ENCODE results near the gene ROBO1.
"Not testable (repeated sequence)": the region's sequence is repeated elsewhere in the genome, so short reads cannot be mapped to it uniquely, and the experiment has no call there.

The ROBO1 gene

DNA sequence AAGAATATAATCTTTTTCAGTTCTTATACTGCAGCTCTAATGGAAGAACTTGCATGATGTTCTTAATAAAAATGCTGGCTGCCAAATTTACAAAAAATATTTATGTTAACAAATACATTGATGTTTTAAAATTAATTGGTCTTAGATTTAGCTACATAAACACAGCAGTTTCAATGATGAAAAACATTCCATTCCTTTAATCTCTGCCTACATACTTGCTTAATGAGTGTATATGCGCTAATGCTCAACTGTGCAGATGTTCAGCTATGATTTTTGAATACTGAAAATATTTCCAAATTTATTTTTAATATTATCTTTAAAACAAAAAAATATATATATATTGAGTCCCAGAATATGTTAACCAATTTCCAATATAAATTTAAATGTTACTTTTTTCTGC, 867.4 kb downstream of the ROBO1 start:
- no peak for DNase-seq

- no peak for DNase-seq
These were observed 872.3 kb downstream of the ROBO1 start for GRCh38 chr3:78895528-78895927.

DNA sequence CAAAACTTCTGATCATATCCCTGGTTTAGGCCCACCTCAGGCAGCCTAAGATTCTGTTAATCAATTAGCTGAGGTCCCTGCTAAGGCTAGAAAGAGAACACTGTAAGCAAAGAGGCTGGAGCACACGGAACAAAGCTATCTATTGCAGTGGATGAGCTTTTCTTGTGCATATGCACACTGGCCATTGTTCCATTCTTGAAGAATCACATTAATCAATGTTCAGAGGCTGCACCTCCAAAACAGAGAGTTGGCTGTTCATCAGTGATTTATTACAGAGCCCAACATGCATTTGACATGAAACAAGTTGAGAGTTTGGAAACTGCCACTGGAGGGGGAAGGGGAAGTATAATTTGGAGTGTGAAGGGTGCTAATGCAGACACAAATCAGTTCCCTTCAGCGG, 873.0 kb downstream of the ROBO1 start:
- DNase-seq, result no peak

DNA sequence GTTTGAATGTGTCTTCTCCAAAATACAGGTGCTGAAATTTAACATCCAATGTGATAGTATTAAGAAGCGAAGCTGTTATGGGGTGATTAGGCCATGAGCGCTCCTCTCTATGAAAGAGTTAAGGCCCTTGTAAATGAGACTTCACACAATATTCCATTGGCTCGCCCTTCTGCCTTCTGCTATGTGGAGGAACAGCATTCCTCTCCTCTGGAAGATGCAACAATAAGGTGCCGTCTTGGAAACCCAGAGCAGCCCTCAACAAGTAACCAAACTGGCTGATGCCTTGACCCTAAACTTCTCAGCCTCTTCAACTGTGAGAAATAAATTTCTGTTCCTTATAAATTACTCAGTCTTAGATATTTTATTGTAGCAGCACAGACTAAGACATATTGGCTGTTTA, 874.6 kb downstream of the ROBO1 start:
- no peak for DNase-seq

DNA sequence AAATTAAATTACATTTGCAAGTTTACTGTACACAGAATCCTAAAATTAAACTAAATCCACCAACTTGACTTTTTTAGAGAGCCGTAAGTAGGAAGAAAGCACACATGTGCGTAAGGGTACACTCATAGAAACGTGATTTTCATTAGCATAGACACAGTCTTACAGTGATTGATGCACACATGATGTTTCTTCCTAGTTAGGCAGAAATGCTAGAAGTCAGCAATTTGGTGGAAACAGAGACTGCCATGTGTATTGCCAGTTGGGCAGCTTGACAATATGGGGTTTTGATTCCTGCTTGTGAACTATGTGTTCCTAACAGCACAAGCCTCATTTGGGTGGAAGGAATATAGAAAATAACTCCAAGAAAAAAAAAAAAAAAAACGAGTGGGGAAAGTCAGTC, 878.5 kb downstream of the ROBO1 start:
- DNase-seq, result no peak

GRCh38 chr3:78888635-78889034, 879.2 kb downstream of the ROBO1 start:
- no peak for DNase-seq

- no peak for DNase-seq
These were observed 880.2 kb downstream of the ROBO1 start for GRCh38 chr3:78887547-78888011.

DNA sequence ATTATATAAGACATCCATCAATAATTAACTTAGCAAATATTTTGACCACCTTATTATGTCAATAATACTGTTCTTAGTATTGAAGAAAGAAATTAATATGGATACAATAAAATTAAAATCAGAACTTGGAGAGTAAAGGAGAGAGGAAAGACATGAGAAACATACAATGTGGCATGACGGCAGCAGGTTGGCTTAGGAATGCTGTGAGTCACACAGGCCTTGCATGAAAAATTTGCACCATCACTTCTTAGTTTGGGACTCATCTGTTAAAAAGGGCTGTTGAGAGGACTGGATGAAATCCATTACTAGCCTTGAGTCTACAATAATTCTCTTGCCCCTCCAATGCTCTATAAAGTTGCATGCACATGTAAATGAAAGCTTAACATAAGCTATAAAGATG, 880.8 kb downstream of the ROBO1 start:
- DNase-seq, result no peak

- DNase-seq, result not testable (repeated sequence)
These were observed 883.2 kb downstream of the ROBO1 start for GRCh38 chr3:78884567-78884966.

DNA sequence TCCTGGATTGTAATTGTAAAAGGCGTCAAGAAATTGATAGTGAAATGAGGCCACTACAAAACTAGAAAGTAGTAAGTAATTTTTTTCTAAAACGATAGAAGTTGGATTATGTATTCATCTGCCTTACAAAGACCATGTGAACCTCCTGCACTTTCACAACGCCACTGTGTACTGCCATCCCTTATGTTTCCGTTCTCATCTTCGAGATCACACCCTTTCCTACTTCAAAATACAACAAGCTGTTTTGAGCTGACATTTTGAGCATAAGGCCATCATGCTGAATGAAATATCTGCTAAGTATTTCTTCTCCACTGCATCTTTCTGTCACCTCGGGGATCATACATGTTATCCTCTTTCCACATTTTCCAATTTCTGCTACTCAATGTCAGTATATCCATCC, 885.5 kb downstream of the ROBO1 start:
- no peak for DNase-seq

GRCh38 chr3:78881501-78881900, 886.3 kb downstream of the ROBO1 start:
- no peak for DNase-seq

DNA sequence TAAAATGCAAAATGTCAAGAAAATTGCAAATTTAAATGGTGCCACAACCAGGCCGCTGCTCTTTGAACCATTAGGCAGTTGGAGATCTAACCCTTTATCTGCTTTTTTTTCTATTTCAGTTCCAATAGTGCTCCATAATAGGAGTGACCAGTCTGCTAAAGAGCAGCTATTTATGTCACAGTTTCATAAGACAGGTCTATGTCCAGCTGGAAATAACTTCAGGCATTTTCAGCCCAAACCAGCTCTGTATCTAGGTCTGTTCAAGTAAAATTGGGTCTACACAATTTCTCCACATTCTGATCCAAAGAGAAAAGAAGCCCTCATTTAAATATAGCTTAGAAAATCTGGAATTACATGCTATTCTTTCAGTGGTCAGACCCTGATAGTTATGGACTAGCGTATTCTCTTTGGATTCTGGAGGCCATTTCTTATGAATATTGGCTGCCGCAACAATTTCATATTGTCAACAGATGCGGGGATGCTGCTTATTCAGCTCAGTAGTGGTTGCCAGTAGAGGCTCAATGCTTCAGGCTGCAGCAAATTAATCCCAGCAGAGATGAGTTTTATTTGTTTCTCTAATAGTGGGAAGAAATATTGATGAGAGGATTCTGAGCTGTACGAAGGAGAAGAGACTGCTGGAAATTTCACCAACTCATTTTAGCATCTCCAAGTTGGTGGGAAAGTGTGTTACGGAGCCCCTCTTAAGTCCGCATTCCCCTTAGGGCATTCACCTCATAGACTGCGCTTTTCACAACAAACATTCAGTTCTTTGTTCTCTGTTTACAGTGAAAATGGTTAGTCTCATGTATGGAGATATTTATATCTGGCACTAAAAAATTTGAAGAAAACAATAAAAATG, 887.0 kb downstream of the ROBO1 start:
- DNase-seq, result no peak

GRCh38 chr3:78879295-78879860, 888.4 kb downstream of the ROBO1 start:
- peak; percentile 6 for DNase-seq

DNA sequence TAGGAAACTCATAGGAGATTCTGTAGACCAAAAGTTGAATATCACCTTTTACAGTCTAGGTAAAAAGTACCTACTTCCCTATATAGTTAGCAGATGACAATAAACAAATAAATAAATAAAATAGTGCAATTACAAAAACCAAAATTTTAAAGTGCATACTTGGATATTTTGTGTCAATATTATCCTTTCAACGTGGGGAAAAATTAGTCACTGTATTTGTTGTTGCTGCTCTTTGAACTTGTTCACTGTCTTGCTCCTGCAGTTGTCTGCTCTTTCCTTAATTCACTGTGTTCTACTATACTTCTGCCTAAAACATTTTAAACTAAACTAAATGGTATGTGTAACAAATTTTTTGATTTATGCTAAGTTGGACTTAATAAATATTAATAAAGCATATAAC, 889.0 kb downstream of the ROBO1 start:
- no peak for DNase-seq

DNA sequence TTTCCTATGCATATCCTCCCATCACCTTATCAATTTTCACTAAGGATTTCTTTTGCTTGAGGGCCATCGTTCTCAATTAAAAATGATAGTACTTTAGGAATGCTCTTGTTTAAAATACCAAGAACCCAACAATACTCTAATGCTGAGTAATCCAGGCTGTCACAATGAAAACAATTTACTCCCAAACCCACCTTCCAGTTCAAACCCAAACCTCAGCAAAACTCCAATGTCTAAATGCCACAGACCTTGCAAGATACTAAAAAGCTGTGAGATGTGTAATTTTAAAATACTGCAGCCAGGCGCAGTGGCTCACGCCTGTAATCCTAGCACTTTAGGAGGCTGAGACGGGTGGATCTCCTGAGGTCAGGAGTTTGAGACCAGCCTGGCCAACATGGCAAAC, 889.8 kb downstream of the ROBO1 start:
- DNase-seq, result no peak

DNA sequence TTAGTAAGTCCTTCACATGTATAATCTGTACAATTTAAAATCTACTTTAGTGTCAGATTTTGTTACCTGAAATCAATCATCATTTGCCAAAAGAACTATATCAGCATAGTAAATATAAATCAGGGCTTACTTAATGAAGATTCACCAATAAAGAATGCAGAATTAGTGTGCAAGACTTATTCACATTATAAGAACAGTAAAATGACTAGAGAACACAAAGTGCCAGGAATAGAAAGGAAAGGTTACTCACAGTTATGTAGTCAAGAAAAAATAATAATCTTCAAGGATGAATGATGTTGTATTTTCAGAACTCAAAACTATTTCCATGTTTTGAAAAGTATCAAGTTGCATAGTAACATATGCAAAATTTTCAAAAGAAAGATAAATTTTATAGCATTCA, 891.9 kb downstream of the ROBO1 start:
- no peak for DNase-seq

- no peak for DNase-seq
These were observed 892.4 kb downstream of the ROBO1 start for GRCh38 chr3:78875436-78875835.

DNA sequence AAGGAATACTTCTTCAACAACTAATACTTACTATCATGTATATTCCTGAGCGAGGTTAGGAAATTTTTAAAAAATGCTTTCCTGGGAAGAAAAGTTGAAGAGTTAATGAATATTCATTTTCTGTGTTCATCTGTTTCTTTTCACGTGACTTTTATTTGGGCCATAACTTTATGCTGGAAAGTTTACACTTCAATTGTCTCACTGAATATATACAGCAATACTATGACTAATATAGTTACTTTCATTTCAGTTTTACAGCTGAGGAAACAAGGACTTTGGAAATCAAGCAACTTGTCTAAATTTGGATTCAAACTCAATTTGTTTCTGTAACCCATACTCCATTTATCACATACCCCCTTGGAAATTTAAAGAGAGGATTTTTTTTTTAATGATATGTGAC, 894.2 kb downstream of the ROBO1 start:
- DNase-seq, result no peak

- peak; percentile 4 for DNase-seq
These were observed 895.6 kb downstream of the ROBO1 start for GRCh38 chr3:78872195-78872594.

DNA sequence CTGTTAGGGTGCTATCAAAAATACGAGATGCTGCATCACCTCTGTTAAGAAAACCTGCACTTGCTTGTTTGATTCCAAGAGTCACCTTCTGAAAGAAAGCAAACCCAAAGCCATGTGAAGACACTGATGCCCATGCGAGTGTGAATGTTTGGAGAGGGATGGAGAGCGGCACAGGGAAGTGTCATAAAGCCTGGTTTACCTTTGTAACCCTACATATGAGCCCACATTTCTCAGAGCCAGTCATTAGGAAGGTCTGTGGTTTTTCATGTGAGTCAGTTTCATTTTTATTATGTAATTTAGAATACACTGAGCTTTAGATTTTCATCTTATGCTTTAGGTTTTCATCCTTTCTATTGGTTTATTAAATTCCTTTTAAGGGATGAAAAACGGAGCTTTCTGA, 896.8 kb downstream of the ROBO1 start:
- no peak for DNase-seq

GRCh38 chr3:78870484-78870883, 897.3 kb downstream of the ROBO1 start:
- DNase-seq, result no peak

DNA sequence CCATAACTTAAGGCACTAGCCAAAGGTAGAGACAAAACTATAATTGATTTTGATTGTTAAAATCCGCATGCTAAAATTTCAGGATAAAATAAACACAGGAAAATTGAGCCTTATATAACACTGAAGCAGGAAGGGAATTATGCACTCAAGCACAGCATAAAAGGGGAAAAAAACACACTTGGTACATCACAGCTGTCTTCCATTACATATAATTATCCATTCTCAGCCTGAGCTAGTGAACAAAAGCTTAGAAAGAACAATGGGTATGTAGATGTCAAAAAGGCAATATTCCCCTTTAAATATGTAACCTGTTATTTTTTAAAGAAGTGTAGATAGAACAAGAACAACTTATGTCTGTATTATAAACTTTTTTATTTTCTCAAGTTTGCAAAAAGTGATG, 899.2 kb downstream of the ROBO1 start:
- no peak for DNase-seq

DNA sequence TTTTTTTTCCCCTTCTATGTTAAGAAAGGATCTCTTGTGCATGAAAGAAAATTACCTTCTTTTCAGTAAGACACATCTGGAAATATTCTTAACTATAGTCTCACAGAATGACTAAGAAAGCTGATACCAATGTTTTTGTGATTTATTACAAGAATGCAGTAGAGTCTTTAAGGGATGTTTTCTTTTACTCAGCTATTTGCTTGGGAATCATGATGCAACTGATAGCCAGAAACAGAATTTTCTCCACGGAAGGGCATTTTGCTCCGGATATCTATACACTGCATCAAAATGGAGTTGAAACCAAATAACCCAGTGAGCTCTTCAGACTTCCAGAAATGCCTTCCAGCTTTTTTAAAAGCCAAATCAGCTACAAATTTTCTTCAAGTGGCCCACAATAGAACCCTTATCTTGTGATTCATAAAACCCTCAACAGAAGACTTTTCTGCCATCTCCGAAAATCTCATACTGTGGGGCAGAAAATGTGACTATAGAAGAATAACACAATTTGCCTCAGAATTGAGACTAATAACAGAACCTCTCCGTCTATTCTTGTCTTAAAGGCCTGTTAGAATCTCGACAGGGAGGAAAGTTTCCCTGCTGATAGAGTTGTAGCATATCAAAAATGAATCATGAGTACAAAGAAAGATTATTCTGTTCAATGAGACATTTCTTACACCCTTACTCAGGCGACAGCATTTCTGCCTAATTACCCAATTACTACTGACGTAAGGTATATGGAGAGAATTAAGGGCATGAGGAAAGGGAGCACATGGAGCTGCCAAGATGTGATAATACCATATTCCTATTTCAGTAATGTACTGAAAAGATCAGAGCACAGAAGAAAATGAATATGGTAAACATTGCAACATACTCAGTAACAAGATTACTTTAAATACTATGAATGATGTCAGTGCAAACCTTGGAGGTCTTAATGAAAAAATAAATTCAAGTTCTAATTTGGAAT, 900.1 kb downstream of the ROBO1 start:
- no peak for DNase-seq

Data from DMS53 (cell line).